Activated CD4-positive, alpha-beta T cell treated with anti-CD3 and anti-CD28 coated beads, Interleukin-2, amount 50 U/mL, for 48 hours (primary cell): ENCODE results near the gene RPL11.
"Not testable (repeated sequence)": the region's sequence is repeated elsewhere in the genome, so short reads cannot be mapped to it uniquely, and the experiment has no call there.

Source experiments
- DNase-seq, 2 experiments: peaks; one replicate each; pipeline ENCODE4 v3.0.0-alpha.2; 2020

Gene RPL11

GRCh38 chr1:23691499-23692307 is at the start of gene RPL11:
Gene RPL11 (plus strand): TSS chr1:23691806. CDS start chr1:23691824, 18 bp downstream.
- DNase-seq: peak; percentile 86 to 91

GRCh38 chr1:23643736-23644554 is 47.7 kb upstream of the RPL11 start:
- DNase-seq: no peak

GRCh38 chr1:23644555-23644866 is 47.1 kb upstream of the RPL11 start:
- no peak for DNase-seq

- no peak for DNase-seq
These were observed 46.3 kb upstream of the RPL11 start for GRCh38 chr1:23645338-23645737.

GRCh38 chr1:23646091-23646490 is 45.5 kb upstream of the RPL11 start:
- no peak for DNase-seq

- DNase-seq: no peak
These were observed 45.1 kb upstream of the RPL11 start for GRCh38 chr1:23646541-23646940.

GRCh38 chr1:23648576-23648975 is 43.0 kb upstream of the RPL11 start:
- DNase-seq: no peak

- DNase-seq: not testable (repeated sequence)
These were observed 42.4 kb upstream of the RPL11 start for GRCh38 chr1:23649157-23649556.

- DNase-seq: no peak
These were observed 41.1 kb upstream of the RPL11 start for GRCh38 chr1:23650344-23650990.

GRCh38 chr1:23651069-23651808 is 40.4 kb upstream of the RPL11 start:
- DNase-seq: no peak

- DNase-seq: peak; percentile 54 to 66
These were observed 33.8 kb upstream of the RPL11 start for GRCh38 chr1:23657659-23658275.

GRCh38 chr1:23660671-23661070 is 30.9 kb upstream of the RPL11 start:
- no peak for DNase-seq

- no peak for DNase-seq
These were observed 29.7 kb upstream of the RPL11 start for GRCh38 chr1:23661887-23662286.

GRCh38 chr1:23664837-23665795 is 26.5 kb upstream of the RPL11 start:
- DNase-seq: peak; percentile 7 to 17

- no peak for DNase-seq
These were observed 24.2 kb upstream of the RPL11 start for GRCh38 chr1:23667411-23667810.

GRCh38 chr1:23670709-23671108 is 20.9 kb upstream of the RPL11 start:
- no peak for DNase-seq

- peak; percentile 28 to 35 for DNase-seq
These were observed 18.4 kb upstream of the RPL11 start for GRCh38 chr1:23673086-23673813.

- no peak for DNase-seq
These were observed 11.8 kb upstream of the RPL11 start for GRCh38 chr1:23679815-23680214.

- DNase-seq: no peak
These were observed 8.7 kb upstream of the RPL11 start for GRCh38 chr1:23682946-23683345.

- no peak for DNase-seq
These were observed 7.2 kb upstream of the RPL11 start for GRCh38 chr1:23684415-23684814.

- DNase-seq: not testable (repeated sequence)
These were observed 6.4 kb upstream of the RPL11 start for GRCh38 chr1:23685197-23685596.
